ENCODE results near the gene EIF4EBP2. TPM values are rescaled to one million over a fixed set of nuclear protein-coding genes. Genes with fewer than 3 reads are reported as not detected.

The EIF4EBP2 gene
- total RNA-seq, 4 donors from 2014 or later: 185 to 225 (median 195) TPM

GRCh38 chr10:70403483-70404035, 386 bp upstream of the EIF4EBP2 start:
- TF ChIP-seq, protein P1, sequence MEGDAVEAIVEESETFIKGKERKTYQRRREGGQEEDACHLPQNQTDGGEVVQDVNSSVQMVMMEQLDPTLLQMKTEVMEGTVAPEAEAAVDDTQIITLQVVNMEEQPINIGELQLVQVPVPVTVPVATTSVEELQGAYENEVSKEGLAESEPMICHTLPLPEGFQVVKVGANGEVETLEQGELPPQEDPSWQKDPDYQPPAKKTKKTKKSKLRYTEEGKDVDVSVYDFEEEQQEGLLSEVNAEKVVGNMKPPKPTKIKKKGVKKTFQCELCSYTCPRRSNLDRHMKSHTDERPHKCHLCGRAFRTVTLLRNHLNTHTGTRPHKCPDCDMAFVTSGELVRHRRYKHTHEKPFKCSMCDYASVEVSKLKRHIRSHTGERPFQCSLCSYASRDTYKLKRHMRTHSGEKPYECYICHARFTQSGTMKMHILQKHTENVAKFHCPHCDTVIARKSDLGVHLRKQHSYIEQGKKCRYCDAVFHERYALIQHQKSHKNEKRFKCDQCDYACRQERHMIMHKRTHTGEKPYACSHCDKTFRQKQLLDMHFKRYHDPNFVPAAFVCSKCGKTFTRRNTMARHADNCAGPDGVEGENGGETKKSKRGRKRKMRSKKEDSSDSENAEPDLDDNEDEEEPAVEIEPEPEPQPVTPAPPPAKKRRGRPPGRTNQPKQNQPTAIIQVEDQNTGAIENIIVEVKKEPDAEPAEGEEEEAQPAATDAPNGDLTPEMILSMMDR (IDR thresholded peaks at IDR 0.05; ENCODE audit: low read depth): no peak

DNA sequence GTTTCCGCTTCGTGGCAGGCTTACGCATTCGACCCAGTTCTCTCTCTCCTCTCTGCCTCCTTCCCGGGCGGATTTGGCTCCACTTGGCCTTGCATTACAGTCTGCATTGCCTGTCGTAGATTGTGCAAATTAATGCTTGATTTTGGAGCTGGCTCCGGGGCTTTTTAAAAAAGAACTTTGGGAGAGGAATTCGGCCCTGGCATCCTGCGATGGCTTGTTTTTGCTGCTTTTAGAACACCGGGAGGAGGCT, 767 bp downstream of the EIF4EBP2 start:
- TF ChIP-seq, protein P1 (IDR thresholded peaks at IDR 0.05; ENCODE audit: low read depth): no peak

DNA sequence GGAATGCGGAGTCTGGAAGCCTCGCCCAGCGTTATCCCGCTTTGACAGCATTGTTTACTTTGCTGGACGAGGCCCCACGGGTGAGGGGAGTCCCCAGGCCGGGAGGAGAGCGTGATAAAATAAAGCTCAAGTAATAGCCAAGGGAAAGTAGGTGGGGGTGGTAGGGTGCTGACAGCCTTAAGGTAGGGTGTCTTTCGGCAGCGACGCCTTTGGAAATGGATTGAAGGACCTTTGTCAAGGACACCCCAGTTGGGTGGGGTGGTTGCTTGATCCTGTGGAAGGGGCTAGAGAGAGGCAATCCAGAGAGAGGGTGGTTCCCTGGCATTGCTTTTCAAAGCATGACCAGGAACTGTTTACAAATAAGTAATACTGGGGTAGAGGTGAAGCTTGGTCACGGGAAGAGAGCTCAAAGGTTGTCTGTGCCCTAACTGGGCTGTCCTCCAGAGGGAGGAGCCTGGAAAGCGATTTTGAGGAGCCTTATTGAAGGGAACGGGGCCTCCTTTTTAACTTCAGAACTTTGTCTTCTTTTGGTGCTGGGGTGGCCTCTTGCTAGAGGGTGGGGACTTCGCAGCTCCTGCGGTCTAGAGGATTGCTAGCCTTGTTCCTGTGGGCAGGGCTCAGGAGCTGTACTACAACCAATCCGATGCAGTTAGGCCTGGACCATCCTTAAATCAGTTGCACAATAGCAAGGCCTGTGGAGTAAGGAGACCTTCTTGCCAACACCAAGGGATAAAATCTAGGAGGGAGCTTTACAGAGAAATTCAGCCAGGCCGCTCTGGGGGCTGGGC, 1.3 kb downstream of the EIF4EBP2 start:
- TF ChIP-seq, protein P1 (IDR thresholded peaks at IDR 0.05; ENCODE audit: low read depth): no peak

DNA sequence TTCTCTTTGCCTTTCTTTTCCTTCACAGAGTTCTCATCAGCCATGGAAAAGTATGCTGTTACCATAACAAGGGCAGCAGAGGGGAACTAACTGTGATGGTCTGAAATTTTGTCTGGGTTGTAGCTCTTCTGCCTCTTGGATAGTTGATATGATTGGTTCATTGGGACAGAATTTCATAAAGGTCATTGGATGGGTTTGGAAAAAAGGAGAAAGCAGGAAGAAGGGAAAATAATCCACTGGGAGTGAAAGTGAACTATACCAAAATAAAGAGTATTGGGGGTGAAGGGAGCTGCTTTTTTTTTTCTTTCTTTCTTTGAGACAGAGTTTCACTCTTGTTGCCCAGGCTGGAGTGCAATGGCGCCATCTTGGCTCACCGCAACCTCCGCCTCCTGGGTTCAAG, 5.8 kb downstream of the EIF4EBP2 start:
- TF ChIP-seq, protein P1 (IDR thresholded peaks at IDR 0.05; ENCODE audit: low read depth): no peak

DNA sequence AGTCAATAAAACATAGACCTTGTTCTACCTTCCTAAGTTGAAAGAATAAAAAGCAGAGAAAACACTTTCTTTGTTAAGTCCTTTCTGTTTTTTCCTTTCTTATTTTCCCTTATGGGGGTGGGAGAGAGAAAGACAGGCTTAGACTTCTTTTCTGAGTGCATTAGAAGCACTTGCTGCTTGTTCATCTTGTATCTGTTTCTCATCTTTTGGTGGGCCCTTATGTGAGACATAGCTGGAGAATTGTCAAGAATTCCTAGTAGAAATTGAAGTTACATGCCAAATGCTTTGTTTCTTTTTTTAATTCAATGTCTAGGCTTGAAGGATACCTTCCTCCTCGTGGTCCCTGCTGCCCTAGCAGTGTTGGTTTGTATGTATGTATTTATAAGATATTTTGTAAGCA, 6.7 kb downstream of the EIF4EBP2 start:
- TF ChIP-seq, protein P1 (IDR thresholded peaks at IDR 0.05; ENCODE audit: low read depth): no peak

GRCh38 chr10:70412356-70412755, 8.4 kb downstream of the EIF4EBP2 start:
- TF ChIP-seq, protein P1 (IDR thresholded peaks at IDR 0.05; ENCODE audit: low read depth): no peak

- TF ChIP-seq, protein P1 (IDR thresholded peaks at IDR 0.05; ENCODE audit: low read depth): no peak
Measured at GRCh38 chr10:70417568-70417967, 13.6 kb downstream of the EIF4EBP2 start.

All from subcutaneous adipose tissue (tissue), 4 donors.